ENCODE measurements around the gene SCD. TPM values are rescaled to one million over a fixed set of nuclear protein-coding genes. Genes with fewer than 3 reads are reported as not detected.
A peak's percentile ranks its signal among the peaks of the same experiment; 100 is the strongest.

SCD gene
- total and polyA plus RNA-seq, 2 of the 13 experiments (the other 11 are each of a cell fraction or from before 2014, with no cell fraction given): 492 to 512 TPM

DNA sequence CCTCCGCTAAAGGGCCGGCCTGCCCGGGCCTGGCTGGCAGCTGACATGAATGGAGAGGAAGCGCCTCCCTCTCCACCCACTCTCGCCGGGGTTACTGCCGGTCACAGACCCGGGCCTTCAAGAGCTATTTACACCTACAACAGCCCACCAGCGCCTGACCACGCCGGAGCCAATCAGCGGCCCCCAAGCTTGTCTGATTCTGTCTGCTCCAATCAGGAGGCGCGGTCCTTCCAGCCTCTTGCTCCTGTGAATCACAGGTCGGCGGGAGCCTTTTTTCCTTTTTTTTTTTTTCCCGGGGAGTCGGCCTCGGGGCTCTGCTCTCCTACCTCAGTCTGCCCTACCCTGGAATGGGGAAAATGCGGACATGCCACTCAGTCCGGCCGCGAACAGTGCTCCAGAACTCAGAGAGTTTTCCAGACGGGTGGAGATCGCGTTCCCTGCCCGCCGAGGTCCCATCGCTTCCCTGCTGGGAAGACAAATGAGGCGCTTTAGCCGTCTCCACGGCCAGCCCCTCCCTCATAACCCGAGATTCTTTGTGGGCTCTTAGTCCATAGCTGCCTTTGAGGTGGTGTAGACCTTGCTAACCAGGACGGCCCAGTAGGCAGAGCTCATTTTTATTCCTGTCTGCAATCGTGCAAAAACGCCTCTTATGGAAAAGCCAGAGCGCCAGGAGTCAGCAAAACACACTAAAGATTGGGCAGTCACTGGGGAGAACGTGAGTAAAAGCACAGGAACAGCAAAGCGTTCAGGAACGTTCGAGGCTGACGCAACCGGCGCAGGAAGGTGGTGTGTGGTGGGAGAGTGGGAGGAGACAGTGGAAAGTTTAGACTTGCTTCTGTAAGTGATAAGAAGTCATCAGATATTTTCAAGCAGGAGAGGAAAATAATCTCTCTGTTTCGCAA, 26.5 kb downstream of the SCD start (continued):
- TF ChIP-seq NFIB (CRISPR knock-in tag; IDR thresholded peaks at IDR 0.05; ENCODE audit: borderline replicate concordance) (no peak), E2F2 (CRISPR knock-in tag; IDR thresholded peaks at IDR 0.05; ENCODE audit: borderline replicate concordance) (no peak), PHF5A (CRISPR knock-in tag; IDR thresholded peaks at IDR 0.05; ENCODE audit: low read depth, unreplicated experiment) (peak; percentile 58), ZNF180 (CRISPR knock-in tag; IDR thresholded peaks at IDR 0.05; ENCODE audit: borderline replicate concordance, low read depth) (no peak), POLR2G (IDR thresholded peaks at IDR 0.05; ENCODE audit: low read depth, low read length) (peak; percentile 83), TEAD3 (CRISPR knock-in tag; optimal IDR thresholded peaks at IDR 0.05; ENCODE audit: borderline replicate concordance) (no peak), SRSF9 (IDR thresholded peaks at IDR 0.05; ENCODE audit: borderline replicate concordance, insufficient read depth, low read depth, low read length, poor library complexity, severe bottlenecking) (no peak), KLF13 (CRISPR knock-in tag; IDR thresholded peaks at IDR 0.05) (no peak), KDM2A (CRISPR knock-in tag; IDR thresholded peaks at IDR 0.05; ENCODE audit: borderline replicate concordance, low read depth) (peak; percentile 88), RFX1 (IDR thresholded peaks at IDR 0.05) (peak; percentile 34; the same call in 1 of the 2 replicates), ZNF296 (CRISPR knock-in tag; conservative IDR thresholded peaks at IDR 0.05) (no peak), PLSCR1 (CRISPR knock-in tag; IDR thresholded peaks at IDR 0.05; ENCODE audit: borderline replicate concordance) (no peak), ZBTB34 (CRISPR knock-in tag; IDR thresholded peaks at IDR 0.05) (no peak), TOE1 (CRISPR knock-in tag; IDR thresholded peaks at IDR 0.05) (peak; percentile 71), ZNF282 (IDR thresholded peaks at IDR 0.05; ENCODE audit: partially characterized antibody) (no peak), RFX3 (CRISPR knock-in tag; IDR thresholded peaks at IDR 0.05) (no peak), KDM5A (IDR thresholded peaks at IDR 0.05; ENCODE audit: borderline replicate concordance, low read length) (peak; percentile 63; the same call in 1 of the 2 replicates), AKAP8 (CRISPR knock-in tag; IDR thresholded peaks at IDR 0.05) (no peak), RARG (CRISPR knock-in tag; IDR thresholded peaks at IDR 0.05; ENCODE audit: low read depth) (peak; percentile 12; the same call in 1 of the 2 replicates), HDAC2 (CRISPR knock-in tag; IDR thresholded peaks at IDR 0.05) (peak; percentile 65), DR1 (CRISPR knock-in tag; IDR thresholded peaks at IDR 0.05) (peak; percentile 38; the same call in 1 of the 2 replicates), ZNF460 (CRISPR knock-in tag; IDR thresholded peaks at IDR 0.05; ENCODE audit: borderline replicate concordance) (no peak), GATAD2A (CRISPR knock-in tag; IDR thresholded peaks at IDR 0.05) (peak; percentile 71; the same call in 1 of the 2 replicates)
- TF ChIP-seq, protein P1, sequence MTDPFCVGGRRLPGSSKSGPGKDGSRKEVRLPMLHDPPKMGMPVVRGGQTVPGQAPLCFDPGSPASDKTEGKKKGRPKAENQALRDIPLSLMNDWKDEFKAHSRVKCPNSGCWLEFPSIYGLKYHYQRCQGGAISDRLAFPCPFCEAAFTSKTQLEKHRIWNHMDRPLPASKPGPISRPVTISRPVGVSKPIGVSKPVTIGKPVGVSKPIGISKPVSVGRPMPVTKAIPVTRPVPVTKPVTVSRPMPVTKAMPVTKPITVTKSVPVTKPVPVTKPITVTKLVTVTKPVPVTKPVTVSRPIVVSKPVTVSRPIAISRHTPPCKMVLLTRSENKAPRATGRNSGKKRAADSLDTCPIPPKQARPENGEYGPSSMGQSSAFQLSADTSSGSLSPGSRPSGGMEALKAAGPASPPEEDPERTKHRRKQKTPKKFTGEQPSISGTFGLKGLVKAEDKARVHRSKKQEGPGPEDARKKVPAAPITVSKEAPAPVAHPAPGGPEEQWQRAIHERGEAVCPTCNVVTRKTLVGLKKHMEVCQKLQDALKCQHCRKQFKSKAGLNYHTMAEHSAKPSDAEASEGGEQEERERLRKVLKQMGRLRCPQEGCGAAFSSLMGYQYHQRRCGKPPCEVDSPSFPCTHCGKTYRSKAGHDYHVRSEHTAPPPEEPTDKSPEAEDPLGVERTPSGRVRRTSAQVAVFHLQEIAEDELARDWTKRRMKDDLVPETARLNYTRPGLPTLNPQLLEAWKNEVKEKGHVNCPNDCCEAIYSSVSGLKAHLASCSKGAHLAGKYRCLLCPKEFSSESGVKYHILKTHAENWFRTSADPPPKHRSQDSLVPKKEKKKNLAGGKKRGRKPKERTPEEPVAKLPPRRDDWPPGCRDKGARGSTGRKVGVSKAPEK (CRISPR knock-in tag; IDR thresholded peaks at IDR 0.05; ENCODE audit: borderline replicate concordance): no peak
